ENCODE results near the gene LRRC26. TPM values are rescaled to one million over a fixed set of nuclear protein-coding genes. Genes with fewer than 3 reads are reported as not detected.

Gene LRRC26
- total and polyA plus RNA-seq, 8 donors: 1.00 to 440 (median 5.7) TPM; not detected in 2

GRCh38 chr9:137174722-137175293, 5.0 kb upstream of the LRRC26 start:
- TF ChIP-seq CTCF (IDR thresholded peaks at IDR 0.05): no peak
- no peak for TF ChIP-seq EP300 (IDR thresholded peaks at IDR 0.05)
- no peak for TF ChIP-seq POLR2A (IDR thresholded peaks at IDR 0.05)
- no peak for TF ChIP-seq POLR2AphosphoS5 (IDR thresholded peaks at IDR 0.05)
- peaks cover 17 to 33% (median 24%) of the 10 kb centered on the region in 4 donors for H3K36me3 ChIP-seq
- intact Hi-C loops (cut with DNase I; ENCODE audit: low total_unique reads): no loop called here
- WGBS, 5 donors: 23 to 52% (median 34%) methylated on average over 9 to 34 of the region's 34 CpGs
- no peak overlapping the region for H3K27ac ChIP-seq
- peaks cover 0 to 49% (median 32%) of the 10 kb centered on the region in 3 donors for H3K27me3 ChIP-seq
- no peak for DNase-seq
- H3K4me1 ChIP-seq: peaks cover 24 to 61% (median 46%) of the 10 kb centered on the region in 4 donors
- H3K4me3 ChIP-seq: no peak overlapping the region
- H3K9me3 ChIP-seq: no peaks in the 10 kb centered on the region

GRCh38 chr9:137173796-137174664, 4.2 kb upstream of the LRRC26 start:
- Histone ChIP-seq H3K27me3 (peaks cover 0 to 56% (median 39%) of the 10 kb centered on the region in 3 donors), H3K4me3 (no peak overlapping the region), H3K36me3 (peaks cover 10 to 25% (median 16%) of the 10 kb centered on the region in 4 donors), H3K27ac (peak overlapping the region in 2 of 5 donors; percentile 5 to 11), H3K4me1 (peaks cover 32 to 69% (median 54%) of the 10 kb centered on the region in 4 donors), H3K9me3 (no peaks in the 10 kb centered on the region)
- WGBS, 5 donors: 61 to 72% (median 70%) methylated on average over 36 to 45 of the region's 45 CpGs
- TF ChIP-seq CTCF (IDR thresholded peaks at IDR 0.05): no peak
- no peak for TF ChIP-seq EP300 (IDR thresholded peaks at IDR 0.05)
- no peak for TF ChIP-seq POLR2A (IDR thresholded peaks at IDR 0.05)
- TF ChIP-seq POLR2AphosphoS5 (IDR thresholded peaks at IDR 0.05): no peak
- intact Hi-C loops (cut with DNase I; ENCODE audit: low total_unique reads): no loop called here
- DNase-seq: no peak

GRCh38 chr9:137172901-137173795, 3.3 kb upstream of the LRRC26 start:
- Histone ChIP-seq H3K27me3 (peaks cover 0 to 65% (median 48%) of the 10 kb centered on the region in 3 donors), H3K4me3 (no peak overlapping the region), H3K9me3 (no peaks in the 10 kb centered on the region), H3K27ac (peak overlapping the region in 4 of 5 donors; percentile 4 to 35 (median 20)), H3K4me1 (peaks cover 40 to 78% (median 63%) of the 10 kb centered on the region in 4 donors), H3K36me3 (peaks cover 3 to 16% (median 7%) of the 10 kb centered on the region in 4 donors)
- WGBS, 5 donors: 28 to 55% (median 36%) methylated on average over 18 to 21 of the region's 21 CpGs
- intact Hi-C loops (cut with DNase I; ENCODE audit: low total_unique reads): no loop called here
- no peak for TF ChIP-seq EP300 (IDR thresholded peaks at IDR 0.05)
- TF ChIP-seq POLR2A (IDR thresholded peaks at IDR 0.05): no peak
- no peak for TF ChIP-seq CTCF (IDR thresholded peaks at IDR 0.05)
- no peak for TF ChIP-seq POLR2AphosphoS5 (IDR thresholded peaks at IDR 0.05)
- DNase-seq: peak in 1 of 2 donors; percentile 74

All from stomach (tissue), 9 donors.